Esophagus squamous epithelium (tissue), 4 donors: ENCODE results near the gene DHCR24.

Source experiments
- POLR2A ChIP-seq, 4 donors: fragments of 450-650 bp; IDR thresholded peaks; one replicate each; pipeline ENCODE4 v1.6.1; 2017; ENCODE audit warnings: antibody characterized with exemption in 4 of 4, mild to moderate bottlenecking in 4 of 4, moderate library complexity in 3 of 4
- TF ChIP-seq, protein P1 (sequence below), 6 experiments: fragments of 450-650 bp in 4 of 6; fragments of 200-600 bp in 2 of 6; sonication (generic) in 2 of 6; IDR thresholded peaks; one replicate each; pipeline ENCODE4 v1.5.1; 2016 to 2019; ENCODE audit warnings: antibody characterized with exemption in 6 of 6, mild to moderate bottlenecking in 4 of 6, moderate library complexity in 4 of 6

DNA sequence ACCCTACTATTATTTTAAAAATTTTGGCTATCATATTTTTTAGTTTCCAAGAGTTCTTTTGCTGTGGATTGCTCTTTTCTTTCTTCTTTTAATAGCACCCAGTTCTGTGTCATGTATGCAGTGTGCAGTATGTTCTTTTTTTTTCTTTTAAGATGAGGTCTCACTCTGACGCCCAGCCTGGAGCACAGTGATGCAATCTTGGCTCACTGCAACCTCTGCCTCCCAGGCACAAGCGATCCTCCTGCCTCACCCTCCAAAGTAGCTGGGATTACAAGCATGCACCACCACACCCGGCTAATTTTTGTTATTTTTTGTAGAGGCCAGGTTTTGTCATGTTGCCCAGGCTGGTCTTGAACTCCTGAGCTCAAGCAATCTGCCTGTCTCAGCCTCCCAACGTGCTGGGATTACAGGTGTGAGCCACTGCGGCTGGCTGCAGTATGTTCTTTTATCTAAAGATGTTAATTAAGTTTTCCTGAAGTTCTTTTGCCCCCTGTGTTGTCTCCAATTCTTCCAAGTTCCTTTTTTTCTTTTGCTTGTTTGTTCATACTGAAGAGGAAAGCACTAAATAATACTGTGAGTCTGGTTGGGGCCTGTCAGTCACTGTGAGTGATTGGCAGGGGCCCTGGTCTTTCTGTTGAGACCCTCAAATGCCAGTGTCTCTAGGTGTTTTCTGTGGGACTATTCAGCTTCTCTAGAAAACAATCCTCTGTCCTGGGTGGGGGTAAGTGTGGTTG is 68.4 kb downstream of the DHCR24 start:
- TF ChIP-seq, protein P1, sequence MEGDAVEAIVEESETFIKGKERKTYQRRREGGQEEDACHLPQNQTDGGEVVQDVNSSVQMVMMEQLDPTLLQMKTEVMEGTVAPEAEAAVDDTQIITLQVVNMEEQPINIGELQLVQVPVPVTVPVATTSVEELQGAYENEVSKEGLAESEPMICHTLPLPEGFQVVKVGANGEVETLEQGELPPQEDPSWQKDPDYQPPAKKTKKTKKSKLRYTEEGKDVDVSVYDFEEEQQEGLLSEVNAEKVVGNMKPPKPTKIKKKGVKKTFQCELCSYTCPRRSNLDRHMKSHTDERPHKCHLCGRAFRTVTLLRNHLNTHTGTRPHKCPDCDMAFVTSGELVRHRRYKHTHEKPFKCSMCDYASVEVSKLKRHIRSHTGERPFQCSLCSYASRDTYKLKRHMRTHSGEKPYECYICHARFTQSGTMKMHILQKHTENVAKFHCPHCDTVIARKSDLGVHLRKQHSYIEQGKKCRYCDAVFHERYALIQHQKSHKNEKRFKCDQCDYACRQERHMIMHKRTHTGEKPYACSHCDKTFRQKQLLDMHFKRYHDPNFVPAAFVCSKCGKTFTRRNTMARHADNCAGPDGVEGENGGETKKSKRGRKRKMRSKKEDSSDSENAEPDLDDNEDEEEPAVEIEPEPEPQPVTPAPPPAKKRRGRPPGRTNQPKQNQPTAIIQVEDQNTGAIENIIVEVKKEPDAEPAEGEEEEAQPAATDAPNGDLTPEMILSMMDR (IDR thresholded peaks at IDR 0.05) = no peak
- TF ChIP-seq POLR2A (IDR thresholded peaks at IDR 0.05) = no peak
